T-helper 9 cell (primary cell): ENCODE measurements around the gene ARFRP1.

Experiments used
- DNase-seq: peaks from one replicate; pipeline ENCODE4 v3.0.0-alpha.2; 2020

The ARFRP1 gene

DNA sequence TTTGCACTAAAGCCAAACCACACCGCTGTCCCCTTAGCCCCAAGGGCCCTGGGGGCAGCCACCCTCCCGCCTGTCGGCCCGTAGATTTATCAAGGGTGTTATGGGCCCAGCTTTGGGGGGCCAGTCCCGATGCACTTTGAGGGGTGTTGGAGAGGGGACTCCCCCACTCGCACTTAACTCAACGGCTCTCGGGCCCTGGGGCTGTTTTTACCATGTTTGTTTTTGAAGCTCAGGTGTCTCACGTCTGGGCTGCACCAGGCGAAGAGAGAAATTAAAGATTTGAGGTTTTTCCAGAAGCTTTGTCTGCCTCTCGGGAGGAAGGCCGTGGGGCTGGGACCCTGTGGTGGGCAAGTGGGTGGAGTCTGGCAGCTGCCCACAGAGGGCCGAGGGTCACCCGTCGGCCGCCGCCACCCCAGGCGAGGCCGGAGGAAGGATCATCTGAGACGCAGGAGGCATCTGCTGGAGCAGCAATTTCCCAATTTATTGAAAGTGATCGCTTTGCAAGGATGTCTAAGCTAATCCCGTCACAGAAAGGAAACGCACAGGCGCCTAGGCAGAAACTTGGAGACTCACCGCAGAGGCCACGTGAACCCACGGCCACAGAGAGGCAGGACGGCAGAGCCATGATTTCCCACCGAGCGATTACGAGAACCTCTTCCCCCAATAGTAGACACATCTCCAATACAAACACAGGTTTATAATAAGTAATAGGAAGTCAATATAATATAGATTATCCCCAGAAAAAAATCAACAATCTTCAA is 35.6 kb upstream of the ARFRP1 start:
- no peak for DNase-seq

DNA sequence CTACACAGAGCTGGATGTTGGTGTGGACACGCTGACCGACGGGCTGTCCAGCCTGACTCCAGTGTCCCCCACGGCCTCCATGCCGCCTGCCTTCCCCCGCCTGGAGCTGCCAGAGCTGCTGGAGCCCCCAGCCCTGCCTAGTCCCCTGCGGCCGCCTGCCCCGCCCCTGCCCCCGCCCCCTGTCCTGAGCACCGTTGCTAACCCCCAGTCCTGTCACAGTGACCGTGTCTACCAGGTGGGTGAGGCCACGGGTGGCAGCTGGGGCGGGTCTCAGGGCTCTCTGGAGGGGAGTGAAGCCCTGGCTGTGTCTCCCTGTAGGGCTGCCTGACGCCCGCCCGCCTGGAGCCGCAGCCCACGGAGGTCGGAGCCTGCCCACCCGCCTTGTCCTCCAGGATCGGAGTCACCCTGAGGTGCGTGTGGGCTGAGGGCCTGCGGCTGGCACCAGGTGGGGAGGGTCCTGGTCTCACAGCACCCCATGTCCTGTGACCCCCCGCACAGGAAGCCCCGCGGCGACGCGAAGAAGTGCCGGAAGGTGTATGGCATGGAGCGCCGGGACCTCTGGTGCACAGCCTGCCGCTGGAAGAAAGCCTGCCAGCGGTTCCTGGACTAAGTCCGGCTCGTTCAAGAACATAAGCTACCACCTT is 34.7 kb upstream of the ARFRP1 start:
- no peak for DNase-seq

DNA sequence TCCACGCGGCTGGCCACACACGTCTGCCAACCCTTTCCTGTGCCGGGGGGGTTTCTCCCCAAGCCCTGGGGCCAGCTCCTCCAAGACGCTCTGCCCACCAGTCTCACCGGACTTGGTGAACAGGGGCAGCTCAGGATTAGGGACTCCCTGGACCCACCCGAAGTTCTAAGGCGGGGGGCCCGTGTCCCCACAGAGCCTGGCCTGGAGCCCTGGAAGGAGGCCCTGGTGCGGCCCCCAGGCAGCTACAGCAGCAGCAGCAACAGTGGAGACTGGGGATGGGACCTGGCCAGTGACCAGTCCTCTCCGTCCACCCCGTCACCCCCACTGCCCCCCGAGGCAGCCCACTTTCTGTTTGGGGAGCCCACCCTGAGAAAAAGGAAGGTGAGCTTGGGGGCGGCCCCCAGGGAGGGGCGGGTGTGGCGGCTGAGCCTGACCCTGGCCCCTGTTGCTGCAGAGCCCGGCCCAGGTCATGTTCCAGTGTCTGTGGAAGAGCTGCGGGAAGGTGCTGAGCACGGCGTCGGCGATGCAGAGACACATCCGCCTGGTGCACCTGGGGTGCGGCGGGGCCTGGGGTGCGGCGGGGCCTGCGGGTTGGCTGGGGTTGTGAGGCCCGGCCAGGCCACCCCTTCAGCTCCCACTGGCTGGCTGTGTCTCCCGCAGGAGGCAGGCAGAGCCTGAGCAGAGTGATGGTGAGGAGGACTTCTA is 34.1 kb upstream of the ARFRP1 start:
- no peak for DNase-seq

DNA sequence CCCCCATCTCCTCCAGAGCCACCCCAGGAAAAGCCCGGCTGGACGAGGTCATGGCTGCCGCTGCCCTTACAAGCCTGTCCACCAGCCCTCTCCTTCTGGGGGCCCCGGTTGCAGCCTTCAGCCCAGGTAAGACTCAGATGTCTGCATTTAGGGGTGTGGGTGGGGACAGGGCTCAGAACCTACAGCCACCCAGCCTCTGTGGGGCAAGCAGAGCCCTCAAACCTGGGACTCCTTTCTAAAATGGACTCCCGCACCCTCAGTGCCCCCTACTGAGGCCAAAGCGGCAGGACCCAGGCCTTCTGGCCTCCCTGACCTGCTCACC is 33.5 kb upstream of the ARFRP1 start:
- DNase-seq: no peak

DNA sequence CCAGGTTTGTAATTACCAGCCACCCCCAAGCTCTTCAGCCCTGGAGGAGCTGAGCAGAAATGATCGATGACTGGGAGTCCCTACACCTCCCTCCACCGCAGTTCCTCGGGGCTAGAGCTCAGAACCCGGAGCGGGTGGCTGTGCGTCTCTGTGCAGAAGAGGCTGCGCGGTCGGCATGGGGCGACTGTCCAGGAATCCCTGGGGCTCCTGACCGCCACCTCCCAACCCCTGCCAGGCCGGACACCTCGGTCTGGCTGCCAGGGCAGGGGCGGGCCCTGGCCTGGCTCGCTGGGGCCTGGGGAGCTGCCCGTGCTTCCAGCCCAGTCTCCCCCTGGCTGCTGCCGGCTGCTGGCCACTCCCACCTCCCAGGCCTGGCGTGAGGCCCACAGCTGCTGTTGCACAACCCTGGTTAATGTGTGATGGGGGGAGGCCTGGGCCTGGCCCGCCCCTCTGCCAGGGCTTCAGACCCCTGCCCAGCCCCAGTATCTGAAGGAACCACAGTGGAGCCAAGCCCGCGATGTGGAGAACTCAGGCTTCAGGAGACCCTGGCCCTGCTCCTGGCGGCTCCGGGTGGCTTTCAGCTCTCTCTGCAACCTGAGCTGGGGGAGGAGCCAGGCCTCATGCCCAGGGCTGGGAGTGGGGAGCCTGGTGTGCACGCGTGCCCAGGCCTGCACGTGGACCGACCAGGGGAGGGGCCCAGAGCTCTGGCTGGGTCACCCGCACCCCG is 33.0 kb upstream of the ARFRP1 start:
- DNase-seq: no peak

DNA sequence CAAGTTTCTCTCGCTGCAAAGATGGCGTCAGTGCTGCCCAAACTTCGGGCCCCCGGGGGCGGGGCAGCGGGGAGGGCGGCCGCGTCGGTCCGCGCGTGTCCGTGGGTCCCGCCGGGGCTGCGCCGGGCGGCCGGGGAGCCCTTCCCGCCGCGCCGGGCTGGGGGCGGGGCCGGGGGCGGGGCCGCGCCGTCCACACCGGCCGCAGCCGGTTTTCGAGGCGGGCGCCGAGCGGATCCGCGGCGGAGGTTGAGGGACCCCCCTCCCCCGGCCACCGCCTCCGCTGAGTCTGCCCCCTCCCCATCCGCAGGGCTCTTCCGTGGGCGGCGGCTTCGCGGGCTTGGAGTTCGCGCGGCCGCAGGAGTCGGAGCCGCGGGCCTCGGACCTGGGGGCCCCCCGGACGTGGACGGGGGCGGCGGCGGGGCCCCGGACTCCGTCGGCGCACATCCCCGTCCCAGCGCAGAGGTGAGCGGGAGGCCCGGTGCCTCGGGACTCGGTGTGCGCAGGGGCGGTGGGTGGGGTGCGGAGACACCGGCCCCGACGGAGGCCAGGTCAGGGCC is 32.4 kb upstream of the ARFRP1 start:
- DNase-seq: peak; percentile 52

DNA sequence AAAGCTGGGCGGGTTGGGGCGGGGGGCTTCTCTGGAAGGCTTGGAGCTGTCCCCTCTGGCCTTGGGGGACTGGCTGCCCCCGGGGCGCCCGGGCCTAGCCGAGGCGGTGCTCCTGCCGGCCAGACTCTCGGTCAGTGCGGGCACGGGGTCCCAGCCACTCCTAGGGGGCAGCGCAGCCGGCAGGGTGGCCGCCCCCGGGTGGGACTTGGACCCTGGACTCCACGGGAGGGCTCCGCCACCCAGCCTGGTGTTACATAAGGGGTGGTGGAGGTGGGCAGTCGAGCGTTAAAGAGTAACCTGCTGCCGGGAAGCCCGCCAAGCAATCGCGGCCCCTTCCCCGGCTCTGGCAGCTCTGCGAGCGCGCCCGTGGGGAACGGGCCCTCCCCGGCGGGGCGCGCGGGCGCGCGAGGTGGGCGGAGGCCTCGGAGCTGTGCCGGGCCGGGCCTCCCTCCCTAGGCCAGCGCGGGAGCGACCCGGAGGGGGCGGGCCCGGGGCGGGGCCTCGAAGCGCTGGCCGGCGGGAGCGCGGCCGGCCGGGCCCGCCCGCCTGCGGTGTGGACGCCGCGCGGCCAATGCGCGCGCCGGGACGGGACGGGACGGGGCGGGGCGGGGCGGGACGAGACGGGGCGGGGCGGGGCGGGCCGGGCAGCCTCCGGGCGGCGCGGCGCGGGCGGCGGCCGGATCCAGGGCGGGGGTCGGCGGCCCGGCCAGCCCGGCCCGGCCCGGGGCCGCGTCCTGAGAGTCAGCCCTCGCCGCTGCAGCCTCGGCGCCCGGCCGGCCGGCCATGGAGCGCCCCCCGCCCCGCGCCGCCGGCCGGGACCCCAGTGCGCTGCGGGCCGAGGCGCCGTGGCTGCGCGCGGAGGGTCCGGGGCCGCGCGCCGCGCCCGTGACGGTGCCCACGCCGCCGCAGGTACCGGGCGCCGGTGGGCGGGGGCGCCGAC is 31.6 kb upstream of the ARFRP1 start, which contains the start of gene SLC2A4RG:
Gene SLC2A4RG, plus strand, starts transcription at position 647 of the 940 bp plus-strand sequence. Its CDS starts 137 bp downstream, at position 784.
- DNase-seq: peak; percentile 55

DNA sequence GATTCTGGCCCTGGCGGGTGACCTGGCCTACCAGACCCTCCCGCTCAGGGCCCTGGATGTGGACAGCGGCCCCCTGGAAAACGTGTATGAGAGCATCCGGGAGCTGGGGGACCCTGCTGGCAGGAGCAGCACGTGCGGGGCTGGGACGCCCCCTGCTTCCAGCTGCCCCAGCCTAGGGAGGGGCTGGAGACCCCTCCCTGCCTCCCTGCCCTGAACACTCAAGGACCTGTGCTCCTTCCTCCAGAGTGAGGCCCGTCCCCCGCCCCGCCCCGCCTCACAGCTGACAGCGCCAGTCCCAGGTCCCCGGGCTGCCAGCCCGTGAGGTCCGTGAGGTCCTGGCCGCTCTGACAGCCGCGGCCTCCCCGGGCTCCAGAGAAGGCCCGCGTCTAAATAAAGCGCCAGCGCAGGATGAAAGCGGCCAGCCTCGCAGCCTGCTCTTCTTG is 30.9 kb upstream of the ARFRP1 start:
- peak; percentile 34 for DNase-seq

DNA sequence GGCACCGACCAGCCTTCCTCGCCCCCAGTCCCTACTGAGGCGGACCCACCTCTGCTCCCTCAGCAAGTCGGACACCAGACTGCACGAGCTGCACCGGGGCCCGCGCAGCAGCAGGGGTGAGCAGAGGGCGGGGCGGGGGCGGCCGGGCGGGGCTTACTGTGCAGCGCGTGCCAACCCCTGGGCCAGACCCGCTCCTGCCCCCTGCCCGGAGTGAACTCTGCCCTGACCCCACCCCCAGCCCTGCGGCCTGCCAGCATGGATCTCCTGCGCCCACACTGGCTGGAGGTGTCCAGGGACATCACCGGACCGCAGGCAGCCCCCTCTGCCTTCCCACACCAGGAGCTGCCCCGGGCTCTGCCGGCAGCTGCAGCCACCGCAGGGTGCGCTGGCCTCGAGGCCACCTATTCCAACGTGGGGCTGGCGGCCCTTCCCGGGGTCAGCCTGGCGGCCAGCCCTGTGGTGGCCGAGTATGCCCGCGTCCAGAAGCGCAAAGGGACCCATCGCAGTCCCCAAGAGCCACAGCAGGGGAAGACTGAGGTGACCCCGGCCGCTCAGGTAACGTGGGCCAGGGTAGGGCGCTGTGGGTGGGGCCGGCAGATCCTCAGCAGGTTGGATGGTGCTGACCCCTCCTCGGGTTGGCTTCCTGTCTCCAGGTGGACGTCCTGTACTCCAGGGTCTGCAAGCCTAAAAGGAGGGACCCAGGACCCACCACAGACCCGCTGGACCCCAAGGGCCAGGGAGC is 30.3 kb upstream of the ARFRP1 start:
- DNase-seq: peak; percentile 49

DNA sequence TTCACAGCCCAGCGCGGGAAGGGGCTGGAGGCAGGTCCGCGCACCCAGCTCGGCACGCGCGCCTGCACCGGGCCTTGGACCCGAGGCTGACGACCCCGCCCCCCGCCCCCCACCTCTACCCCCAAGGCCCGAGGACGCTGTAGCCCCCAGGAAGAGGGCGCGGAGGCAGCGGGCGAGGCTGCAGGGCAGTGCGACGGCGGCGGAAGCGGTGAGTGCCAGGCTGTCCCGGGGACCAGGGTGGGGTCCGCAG is 29.8 kb upstream of the ARFRP1 start:
- no peak for DNase-seq

DNA sequence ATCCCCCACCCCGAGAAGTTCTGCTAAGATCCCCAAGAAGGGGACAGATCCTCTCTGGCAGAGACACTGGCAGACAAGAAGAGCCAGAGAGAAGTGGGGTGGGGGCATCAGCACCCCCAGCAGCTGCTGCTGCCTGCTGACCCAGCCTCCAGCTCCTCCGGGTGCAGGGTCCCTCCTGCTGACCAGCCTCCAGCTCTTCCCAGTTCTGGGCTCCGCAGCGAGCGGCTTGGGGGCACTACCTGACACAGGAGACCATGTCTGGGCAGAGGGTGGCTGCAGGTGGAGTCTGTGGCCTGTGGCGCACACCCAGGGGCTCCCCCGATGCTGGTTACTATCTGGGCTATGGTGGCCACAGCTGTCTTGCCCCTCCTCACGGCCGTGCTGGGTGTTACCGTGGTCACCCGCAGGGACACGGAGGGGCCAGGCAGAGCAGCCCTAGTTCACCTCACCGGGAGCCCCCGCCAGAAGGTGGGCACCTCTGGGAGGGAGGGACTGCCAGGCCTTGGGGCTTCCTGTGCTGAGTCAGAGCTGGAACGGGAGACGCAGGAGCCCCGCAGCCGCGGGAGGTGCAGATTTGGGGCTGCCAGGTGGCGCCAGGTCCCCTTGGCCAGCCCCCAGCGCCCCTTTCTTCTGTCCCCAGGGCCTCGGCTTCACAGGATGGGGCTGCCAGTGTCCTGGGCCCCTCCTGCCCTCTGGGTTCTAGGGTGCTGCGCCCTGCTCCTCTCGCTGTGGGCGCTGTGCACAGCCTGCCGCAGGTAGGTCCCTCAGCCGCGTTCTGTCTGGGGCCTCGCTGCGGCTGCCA is 29.3 kb upstream of the ARFRP1 start:
- DNase-seq: peak; percentile 65

DNA sequence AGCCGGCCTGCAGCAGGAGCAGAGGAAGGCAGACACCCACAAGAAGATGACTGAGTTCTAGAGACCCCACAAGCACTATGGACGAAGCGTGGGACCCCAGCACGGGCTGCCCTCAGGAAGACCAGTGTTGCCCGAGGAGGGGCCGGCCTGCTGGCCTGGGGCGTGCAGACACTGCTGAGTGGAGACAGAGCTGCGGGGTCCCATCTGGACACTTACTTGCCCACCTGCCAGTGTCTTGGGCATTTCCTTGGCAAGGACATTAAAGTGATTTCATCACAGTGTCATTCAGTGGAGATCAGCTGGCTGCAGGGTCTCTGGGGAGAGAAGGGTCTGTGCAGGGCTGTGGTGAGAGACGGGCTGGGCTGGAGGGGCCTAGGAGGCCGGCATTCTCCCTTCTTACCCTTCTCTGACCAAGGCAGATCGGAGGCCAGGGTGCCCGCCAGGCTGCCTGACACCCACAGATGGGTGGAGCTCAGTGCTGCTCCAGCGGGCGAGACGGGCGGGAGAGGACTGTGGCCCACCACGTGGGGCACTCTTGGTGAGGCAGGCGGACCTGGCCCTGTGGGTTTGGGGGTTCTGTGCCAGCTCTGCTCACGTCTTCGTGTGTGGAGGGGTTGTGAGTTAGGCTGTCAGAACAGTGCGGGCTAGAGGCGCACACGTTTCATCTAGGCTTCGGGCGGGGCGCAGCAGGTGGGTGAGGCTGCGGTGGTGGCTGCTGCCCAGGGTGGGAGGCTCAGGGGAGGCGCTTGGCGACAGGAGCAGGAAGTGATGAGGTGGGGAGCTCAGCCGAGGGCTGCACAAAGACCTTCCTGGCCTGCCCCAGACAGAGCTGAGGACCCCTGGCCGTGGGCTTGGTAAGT is 28.3 kb upstream of the ARFRP1 start, which contains the start of gene LIME1:
Gene LIME1, plus strand, starts transcription at position 806 of the 860 bp plus-strand sequence. CDS start 886 bp downstream, outside the sequence.
- DNase-seq: peak; percentile 69

DNA sequence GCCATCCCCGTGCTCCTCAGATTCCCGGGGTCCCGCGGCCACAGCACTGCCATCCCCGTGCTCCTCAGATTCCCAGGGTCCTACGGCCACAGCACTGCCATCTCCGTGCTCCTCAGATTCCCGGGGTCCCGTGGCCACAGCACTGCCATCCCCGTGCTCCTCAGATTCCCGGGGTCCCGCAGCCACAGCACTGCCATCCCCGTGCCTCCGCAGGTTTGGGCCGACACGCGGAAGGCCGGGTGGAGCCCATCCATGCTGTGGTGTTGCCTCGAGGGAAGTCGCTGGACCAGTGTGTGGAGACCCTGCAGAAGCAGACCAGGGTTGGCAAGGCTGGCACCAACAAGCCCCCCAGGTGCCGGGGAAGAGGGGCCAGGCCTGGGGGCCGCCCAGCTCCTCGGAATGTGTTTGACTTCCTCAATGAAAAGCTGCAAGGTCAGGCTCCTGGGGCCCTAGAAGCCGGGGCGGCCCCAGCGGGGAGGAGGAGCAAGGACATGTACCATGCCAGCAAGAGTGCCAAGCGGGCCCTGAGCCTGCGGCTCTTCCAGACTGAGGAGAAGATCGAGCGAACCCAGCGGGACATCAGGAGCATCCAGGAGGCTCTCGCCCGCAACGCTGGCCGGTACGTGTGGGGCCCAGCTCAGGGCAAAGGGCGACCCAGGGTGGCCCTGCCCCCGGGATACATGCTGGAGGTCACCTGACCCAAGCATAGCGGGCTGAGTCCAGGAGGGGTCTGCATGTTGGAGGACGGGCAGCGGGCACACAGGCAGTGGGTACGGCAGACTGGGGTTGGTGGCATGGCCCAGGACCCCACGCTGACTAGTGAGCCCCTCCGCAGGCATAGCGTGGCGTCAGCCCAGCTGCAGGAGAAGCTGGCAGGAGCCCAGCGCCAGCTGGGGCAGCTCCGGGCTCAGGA is 27.4 kb upstream of the ARFRP1 start:
- no peak for DNase-seq

DNA sequence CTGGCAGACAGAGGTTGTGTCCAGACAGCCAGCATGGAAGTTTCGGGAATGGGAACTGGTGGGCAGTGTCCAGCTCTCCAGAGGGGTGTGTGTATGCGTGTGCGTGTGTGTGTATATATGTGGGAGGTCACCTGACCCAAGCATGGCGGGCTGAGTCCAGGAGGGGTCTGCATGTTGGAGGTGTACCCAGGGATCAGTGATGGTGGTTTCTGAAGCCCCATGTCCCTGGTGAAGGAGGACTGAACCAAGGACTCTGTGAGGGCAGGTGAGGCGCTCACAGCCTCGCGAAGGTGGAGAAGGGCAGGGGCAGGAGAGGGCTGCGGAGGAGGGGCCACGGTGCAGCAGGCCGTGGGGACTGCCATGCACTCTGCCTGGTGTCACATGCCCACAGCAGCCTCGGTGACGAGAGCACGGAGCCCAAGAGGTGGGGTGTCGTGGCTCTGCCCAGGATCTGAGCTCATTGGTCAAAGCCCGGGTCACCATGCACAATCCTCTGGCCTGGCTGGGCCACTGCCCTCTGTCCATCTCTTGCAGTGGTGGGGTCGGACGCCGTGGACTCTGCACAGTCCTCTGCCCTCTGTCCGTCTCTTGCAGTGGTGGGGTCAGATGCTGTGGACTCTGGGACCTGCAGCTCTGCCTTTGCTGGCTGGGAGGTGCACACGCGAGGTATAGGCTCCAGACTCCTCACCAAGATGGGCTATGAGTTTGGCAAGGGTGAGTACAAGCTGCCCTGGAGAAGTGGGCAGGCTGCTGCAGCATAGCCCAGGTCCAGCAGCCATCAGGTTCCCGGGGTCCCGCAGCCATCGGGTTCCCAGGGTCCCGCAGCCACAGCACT is 26.6 kb upstream of the ARFRP1 start:
- DNase-seq: no peak

DNA sequence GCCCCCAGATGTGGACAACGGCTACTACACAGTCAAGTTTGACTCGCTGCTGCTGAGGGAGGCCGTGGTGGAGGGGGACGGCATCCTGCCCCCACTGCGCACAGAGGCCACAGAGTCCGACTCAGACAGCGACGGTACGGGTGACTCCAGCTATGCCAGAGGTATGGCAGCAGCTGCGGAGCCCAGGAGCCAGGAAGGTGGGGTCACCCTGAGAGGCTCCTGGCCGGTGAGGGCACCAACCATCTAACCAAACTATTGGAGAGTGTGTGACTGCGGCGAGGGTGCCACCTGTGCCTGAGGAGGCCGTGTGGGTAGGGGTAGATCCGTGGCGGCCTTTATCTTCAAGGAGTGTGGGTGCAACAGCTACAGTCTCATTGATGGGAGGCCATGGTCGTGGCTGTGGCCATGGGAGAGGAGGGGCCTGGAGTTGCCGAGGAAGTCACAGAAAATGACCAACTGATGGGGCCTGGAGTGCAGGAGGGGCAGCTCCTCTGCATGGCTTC is 25.9 kb upstream of the ARFRP1 start:
- DNase-seq: no peak

DNA sequence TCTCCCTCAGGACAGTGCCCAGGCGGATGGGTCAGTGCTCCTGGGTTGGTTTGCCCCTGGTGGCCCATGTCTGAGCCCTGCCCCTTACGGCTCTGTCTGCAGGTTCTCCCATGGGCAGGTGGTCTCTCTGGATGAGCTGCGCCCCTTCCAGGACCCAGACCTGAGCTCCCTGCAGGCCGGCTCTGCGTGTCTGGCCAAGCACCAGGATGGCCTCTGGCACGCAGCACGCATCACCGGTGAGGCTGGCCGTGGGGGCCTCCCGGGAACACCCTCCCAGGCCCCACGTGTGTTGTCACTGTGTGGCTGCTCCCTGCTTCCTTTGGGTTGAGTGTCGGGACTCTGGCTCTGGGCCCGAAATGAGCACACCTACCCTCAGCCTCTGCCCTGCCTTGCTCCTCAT is 25.3 kb upstream of the ARFRP1 start:
- no peak for DNase-seq
